Heart left ventricle (tissue), 16 donors: Measurements from ENCODE around the gene GALR2. TPM values are rescaled to one million over a fixed set of nuclear protein-coding genes. Genes with fewer than 3 reads are reported as not detected.
A peak's percentile ranks its signal among the peaks of the same experiment; 100 is the strongest.

Experiments used
- ATAC-seq, 4 donors: fragments of 200-7000 bp; cut with Tn5 transposase; one replicate each; pipeline ENCODE4 v1.9.1; 2020 to 2022; ENCODE audit warnings: moderate library complexity in 4 of 4, mild to moderate bottlenecking in 3 of 4, moderate number of reproducible peaks in 1 of 4
- DNase-seq, 5 donors: peaks; one replicate each; pipeline ENCODE4 v3.0.0-alpha.2; 2020
- H3K27ac ChIP-seq, 12 donors: fragments of 200-600 bp; sonication (generic) in 4 of 12; one replicate each; pipeline versions ENCODE4 v1.5.0 to v1.8.0; 2016 to 2022; ENCODE audit warnings: mild to moderate bottlenecking in 2 of 12
- H3K27me3 ChIP-seq, 9 donors: fragments of 200-600 bp; sonication (generic) in 2 of 9; one replicate each; pipeline versions ENCODE4 v1.5.1 to v1.8.0; 2016 to 2022; ENCODE audit warnings: mild to moderate bottlenecking in 3 of 9
- H3K36me3 ChIP-seq, 9 donors: fragments of 200-600 bp; sonication (generic) in 2 of 9; one replicate each; pipeline versions ENCODE4 v1.5.0 to v1.8.0; 2018 to 2022; ENCODE audit warnings: mild to moderate bottlenecking in 2 of 9
- H3K4me1 ChIP-seq, 12 donors: fragments of 200-600 bp; sonication (generic) in 4 of 12; one replicate each; pipeline versions ENCODE4 v1.5.0 to v1.8.0; 2016 to 2022; ENCODE audit warnings: mild to moderate bottlenecking in 3 of 12
- H3K4me3 ChIP-seq, 12 donors: fragments of 200-600 bp; sonication (generic) in 4 of 12; one replicate each; pipeline versions ENCODE4 v1.5.0 to v1.8.0; 2017 to 2022; ENCODE audit warnings: mild to moderate bottlenecking in 9 of 12, moderate library complexity in 4 of 12
- H3K9me3 ChIP-seq, 12 donors: fragments of 200-600 bp; sonication (generic) in 4 of 12; one replicate each; pipeline versions ENCODE4 v1.5.0 to v1.8.0; 2016 to 2022; ENCODE audit warnings: mild to moderate bottlenecking in 1 of 12
- POLR2A ChIP-seq, 2 donors: fragments of 450-650 bp; IDR thresholded peaks; one replicate each; pipeline ENCODE4 v1.6.1; 2017; ENCODE audit warnings: antibody characterized with exemption in 2 of 2, mild to moderate bottlenecking in 2 of 2, moderate library complexity in 2 of 2
- WGBS, 4 donors: extraction: QIAGEN DNeasy Blood & Tissue Kit in 2 of 4; methylation state at CpG; one replicate each; pipeline versions ENCODE4 v1.1.5 to v1.1.7; 2013 to 2018; 5-methylcytosine and 5-hydroxymethylcytosine counted together
- intact Hi-C, 10 donors: fragments of 100-400 bp; cut with DNase I; formaldehyde crosslinking; loops; one replicate each; pipeline versions ENCODE4 v1.11.1 to v1.14.2; 2022
- polyA plus RNA-seq, 2 donors: library from polyadenylated mRNA; stranded (reverse); fragments of 200-250 nt; gene quantifications; one replicate each; pipeline ENCODE4 v1.2.3, GENCODE V29; 2013
- total RNA-seq, 9 donors: library from RNA; depleted of rRNA in 2 of 9; stranded (reverse); fragments of >200 nt in 2 of 9; fragmentation: NEBNext Ultra II Directional in 3 of 9; extraction: Animal tissue kit (Norgen Biotek cat#: 25700) in 3 of 9; gene quantifications; one replicate each; pipeline versions ENCODE4 v1.1.0 to v1.2.4, GENCODE V29; 2016 to 2023
- TF ChIP-seq, protein P1 (sequence below), 12 donors: fragments of 200-600 bp; sonication (generic) in 4 of 12; IDR thresholded peaks; one replicate each; pipeline versions ENCODE4 v1.5.0 to v1.8.0; 2018 to 2022; ENCODE audit warnings: antibody characterized with exemption in 12 of 12, mild to moderate bottlenecking in 5 of 12
- donor health status: ischemic (EF 13 %, LVEDD 7.1; RV severe dilation, severe dysfunction).
- donor health status: healthy with polysubstance abuse.
- donor health status: DM: no; HTN: yes; CAD: no.
- donor health status: DM: no; HTN: no; CAD: no.
- donor health status: ischemic (EF 25% LVEDD 6.9; RV normal size, moderate dysfunction).
- donor health status: ischemic (EF 25% LVEDD 5.7; RV mildly dilated, moderate dysfunction).
- donor health status: healthy.
- donor health status: DM: yes; HTN: yes; CAD: no.
- donor health status: ischemic (EF 35%, LVEDD 5.7; RV mildly dilated, moderate dysfunction).
- donor health status: nonischemic (EF 11% LVEDD 7.7; RV severe dilation, severe dysfunction).
- donor health status: DM: yes; HTN: yes; CAD: no.
- donor health status: PGD.
- donor health status: ischemic (EF 29% LVEDD 5.4; RV normal size, mild dysfunction).
- donor health status: nonischemic (EF 23%, LVEDD 6.1; RV moderate dilation, normal function).

The GALR2 gene
- total and polyA plus RNA-seq, 11 donors: 0.18 TPM; not detected in 10

DNA sequence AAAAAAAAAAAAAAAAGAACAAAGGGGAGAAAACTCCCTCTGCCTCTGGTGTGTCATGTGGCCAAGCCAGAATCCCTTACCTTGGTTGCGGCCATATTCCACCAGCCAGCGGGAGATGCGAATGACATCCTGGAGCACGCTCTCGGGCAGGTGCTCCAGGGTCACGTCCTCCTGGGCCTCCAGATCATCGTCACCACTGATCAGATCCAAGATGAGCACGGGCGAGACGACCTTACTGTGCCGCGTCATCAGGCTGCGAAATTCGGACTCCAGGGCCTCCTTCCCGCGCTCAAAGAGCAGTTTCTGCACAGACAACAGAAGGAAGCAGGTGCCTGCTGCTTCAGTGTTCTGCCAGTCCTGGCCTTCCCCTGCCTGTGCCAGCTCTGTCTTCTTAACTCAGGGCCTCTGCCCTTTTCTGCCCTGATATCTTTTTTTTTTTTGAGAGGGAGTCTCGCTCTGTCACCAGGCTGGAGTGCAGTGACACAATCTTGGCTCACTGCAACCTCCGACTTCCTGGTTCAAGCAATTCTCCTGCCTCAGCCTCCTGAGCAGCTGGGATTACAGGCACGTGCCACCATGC, 23.2 kb downstream of the GALR2 start:
- Histone ChIP-seq H3K9me3 (no peaks in the 10 kb centered on the region), H3K27me3 (no peaks in the 10 kb centered on the region), H3K27ac (no peak overlapping the region), H3K4me3 (no peak overlapping the region), H3K4me1 (peaks cover 0 to 14% (median 7%) of the 10 kb centered on the region in 12 donors), H3K36me3 (peaks cover 0 to 92% (median 84%) of the 10 kb centered on the region in 9 donors)
- WGBS, 4 donors: 87 to 94% (median 89%) methylated on average over 19 of the region's 19 CpGs
- ATAC-seq: peak in 1 of 4 donors; percentile 33
- intact Hi-C loops: no loop called here
- no peak for TF ChIP-seq POLR2A (IDR thresholded peaks at IDR 0.05)
- TF ChIP-seq, protein P1, sequence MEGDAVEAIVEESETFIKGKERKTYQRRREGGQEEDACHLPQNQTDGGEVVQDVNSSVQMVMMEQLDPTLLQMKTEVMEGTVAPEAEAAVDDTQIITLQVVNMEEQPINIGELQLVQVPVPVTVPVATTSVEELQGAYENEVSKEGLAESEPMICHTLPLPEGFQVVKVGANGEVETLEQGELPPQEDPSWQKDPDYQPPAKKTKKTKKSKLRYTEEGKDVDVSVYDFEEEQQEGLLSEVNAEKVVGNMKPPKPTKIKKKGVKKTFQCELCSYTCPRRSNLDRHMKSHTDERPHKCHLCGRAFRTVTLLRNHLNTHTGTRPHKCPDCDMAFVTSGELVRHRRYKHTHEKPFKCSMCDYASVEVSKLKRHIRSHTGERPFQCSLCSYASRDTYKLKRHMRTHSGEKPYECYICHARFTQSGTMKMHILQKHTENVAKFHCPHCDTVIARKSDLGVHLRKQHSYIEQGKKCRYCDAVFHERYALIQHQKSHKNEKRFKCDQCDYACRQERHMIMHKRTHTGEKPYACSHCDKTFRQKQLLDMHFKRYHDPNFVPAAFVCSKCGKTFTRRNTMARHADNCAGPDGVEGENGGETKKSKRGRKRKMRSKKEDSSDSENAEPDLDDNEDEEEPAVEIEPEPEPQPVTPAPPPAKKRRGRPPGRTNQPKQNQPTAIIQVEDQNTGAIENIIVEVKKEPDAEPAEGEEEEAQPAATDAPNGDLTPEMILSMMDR (IDR thresholded peaks at IDR 0.05): no peak
- peak in 1 of 5 donors; percentile 4 for DNase-seq

DNA sequence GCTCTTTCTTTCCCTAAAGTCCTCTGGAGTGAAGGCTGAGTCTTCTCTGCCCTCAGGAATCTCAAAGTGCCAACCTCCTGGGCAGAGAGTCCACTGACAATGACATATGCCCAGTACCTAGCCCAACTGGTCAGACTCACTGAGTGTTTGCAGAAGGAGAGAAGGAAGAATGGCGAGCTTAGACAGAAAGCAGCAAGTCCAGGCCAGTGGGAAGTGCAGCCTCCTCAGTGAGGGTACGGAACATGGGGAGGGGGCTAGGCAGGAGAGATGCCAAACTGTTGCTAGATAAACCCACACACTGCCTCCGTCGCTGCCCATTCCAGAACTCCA, 28.3 kb downstream of the GALR2 start:
- peak overlapping the region; percentile 48 to 97 (median 78) for H3K4me3 ChIP-seq
- peaks cover 0 to 26% (median 15%) of the 10 kb centered on the region in 12 donors for H3K4me1 ChIP-seq
- intact Hi-C loops: no loop called here
- ATAC-seq: peak in 1 of 4 donors; percentile 2
- H3K36me3 ChIP-seq: peaks cover 0 to 41% (median 35%) of the 10 kb centered on the region in 9 donors
- 3 to 4% (median 3%) methylated on average over 4 of the region's 4 CpGs for WGBS, 4 donors
- TF ChIP-seq POLR2A (IDR thresholded peaks at IDR 0.05): no peak
- TF ChIP-seq, protein P1 (IDR thresholded peaks at IDR 0.05): no peak
- no peaks in the 10 kb centered on the region for H3K9me3 ChIP-seq
- DNase-seq: no peak
- H3K27ac ChIP-seq: peak overlapping the region in 11 of 12 donors; percentile 49 to 91 (median 82)
- H3K27me3 ChIP-seq: no peaks in the 10 kb centered on the region

- intact Hi-C loops: no loop called here
- DNase-seq: peak; percentile 92 to 95 (median 93)
- 4 to 6% (median 4%) methylated on average over 35 to 55 of the region's 55 CpGs for WGBS, 4 donors
- H3K4me3 ChIP-seq: peak within 1 kb of the TSS; percentile 48 to 97 (median 78)
- H3K4me1 ChIP-seq: peaks cover 0 to 26% (median 15%) of the 10 kb centered on the region in 12 donors
- peak within 1 kb of the TSS; percentile 49 to 91 (median 78) for H3K27ac ChIP-seq
- peaks cover 0 to 35% (median 32%) of the 10 kb centered on the region in 9 donors for H3K36me3 ChIP-seq
- no peaks in the 10 kb centered on the region for H3K27me3 ChIP-seq
- H3K9me3 ChIP-seq: no peaks in the 10 kb centered on the region
- peak; percentile 97 to 99 (median 98) for ATAC-seq
- TF ChIP-seq, protein P1 (IDR thresholded peaks at IDR 0.05): peak in 2 of 12 donors; percentile 3 to 12
- TF ChIP-seq POLR2A (IDR thresholded peaks at IDR 0.05): peak in 1 of 2 donors; percentile 57
Measured at GRCh38 chr17:76103274-76104139, 28.9 kb downstream of the GALR2 start, which contains the start of gene EXOC7. Gene EXOC7, minus strand, starts transcription at chr17:76103787. Its CDS starts 95 bp downstream, at chr17:76103692.
